A549 (cell line): Measurements from ENCODE around the gene GBGT1. TPM values are rescaled to one million over a fixed set of nuclear protein-coding genes. Genes with fewer than 3 reads are reported as not detected.

Experiments
- ATAC-seq, 2 experiments: fragments of 200-7000 bp in 1 of 2; fragments of >200 bp in 1 of 2; cut with Nextera tagmentation in 1 of 2; cut with Tn5 transposase in 1 of 2; 3 replicates each; pipeline versions ENCODE4 v1.8.0 to v1.9.1; 2018 to 2020; ENCODE audit warnings: mild to moderate bottlenecking in 1 of 2, moderate library complexity in 1 of 2
- CTCF ChIA-PET: fragments of 300-600 bp; sonication (Branson Sonifier 250); formaldehyde crosslinking; extraction: SDS; loops from one replicate; lab custom pipeline; 2021; ENCODE audit warnings: antibody characterized with exemption, inconsistent platforms; lab: Yijun Ruan, JAX
- POLR2A ChIA-PET: fragments of 350-600 bp; formaldehyde crosslinking; extraction: SDS; loops from one replicate; lab custom pipeline; 2021; ENCODE audit warnings: antibody characterized with exemption, inconsistent platforms; lab: Yijun Ruan, JAX
- DNase-seq, 2 experiments: peaks; one replicate each; pipeline versions ENCODE4 v3.0.0 to v3.0.0-alpha.2; 2011 to 2016; ENCODE audit warnings: low read depth in 1 of 2, low spot score in 1 of 2
- FAIRE-seq: peaks from 2 replicates; lab custom pipeline; 2011; peaks lifted over from hg19 to GRCh38; lab: Jason Lieb, UNC
- H3K27ac ChIP-seq, 2 experiments: fragments of >200 bp; sonication (Bioruptor Twin); formaldehyde crosslinking; 3 replicates each; pipeline ENCODE4 v1.5.1; 2016 to 2017
- H3K4me1 ChIP-seq: fragments of >200 bp; sonication (Bioruptor Twin); formaldehyde crosslinking; 3 replicates; pipeline ENCODE4 v1.6.1; 2016
- H3K4me2 ChIP-seq: fragments of >200 bp; sonication (Bioruptor Twin); formaldehyde crosslinking; 3 replicates; pipeline ENCODE4 v1.6.1; 2016
- H3K4me3 ChIP-seq: fragments of >200 bp; sonication (Bioruptor Twin); formaldehyde crosslinking; 3 replicates; pipeline ENCODE4 v1.5.1; 2016
- H3K9me3 ChIP-seq: fragments of >200 bp; sonication (Bioruptor Twin); formaldehyde crosslinking; 3 replicates; pipeline ENCODE4 v1.6.1; 2016
- BHLHE40 ChIP-seq: IDR thresholded peaks from 2 replicates; pipeline ENCODE4 v1.6.1; 2012; ENCODE audit warnings: low read depth, low read length, inconsistent platforms
- CHD2 ChIP-seq: fragments of 150-350 bp; IDR thresholded peaks from 2 replicates; pipeline ENCODE4 v1.6.1; 2014; ENCODE audit warnings: low read length; ENCODE audit not compliant: partially characterized antibody
- EHF ChIP-seq: fragments of 250-450 bp; sonication (Bioruptor Pico); IDR thresholded peaks from 2 replicates; pipeline ENCODE4 v1.5.0; 2020; ENCODE audit warnings: mild to moderate bottlenecking
- EP300 ChIP-seq, 2 experiments: fragments of >200 bp; sonication (Bioruptor Twin); formaldehyde crosslinking; IDR thresholded peaks; 2 replicates in 1 of 2; 3 replicates in 1 of 2; pipeline ENCODE4 v1.6.1; 2016 to 2017
- FOSB ChIP-seq: fragments of 250-450 bp; sonication (Bioruptor Pico); IDR thresholded peaks from 2 replicates; pipeline ENCODE4 v1.5.0; 2020; ENCODE audit warnings: mild to moderate bottlenecking, moderate library complexity
- FOSL2 ChIP-seq, 2 experiments: fragments of 450-650 bp in 1 of 2; fragments of >200 bp in 1 of 2; sonication (Bioruptor Twin) in 1 of 2; formaldehyde crosslinking; IDR thresholded peaks; 2 replicates each; pipeline versions ENCODE4 v1.5.0 to v1.6.1; 2016 to 2020; ENCODE audit warnings: mild to moderate bottlenecking in 1 of 2, moderate library complexity in 1 of 2
- HOXA7 ChIP-seq: fragments of 250-450 bp; sonication (Bioruptor Pico); IDR thresholded peaks from 2 replicates; pipeline ENCODE4 v1.5.0; 2020; ENCODE audit warnings: mild to moderate bottlenecking, moderate library complexity
- HOXB13 ChIP-seq: fragments of 250-450 bp; sonication (Bioruptor Pico); IDR thresholded peaks from 2 replicates; pipeline ENCODE4 v1.5.0; 2020; ENCODE audit warnings: low read depth, mild to moderate bottlenecking, moderate library complexity
- JUN ChIP-seq, 2 experiments: fragments of >200 bp; sonication (Bioruptor Twin); formaldehyde crosslinking; IDR thresholded peaks; 2 replicates in 1 of 2; 3 replicates in 1 of 2; pipeline ENCODE4 v1.6.1; 2016 to 2017
- KDM1A ChIP-seq: fragments of 200-600 bp; sonication (generic); IDR thresholded peaks from 2 replicates; pipeline ENCODE4 v1.6.1; 2016; ENCODE audit warnings: low read depth, mild to moderate bottlenecking
- MAZ ChIP-seq: fragments of 150-350 bp; IDR thresholded peaks from 2 replicates; pipeline ENCODE4 v1.6.1; 2014; ENCODE audit warnings: antibody characterized with exemption, low read depth, low read length, borderline replicate concordance
- MYC ChIP-seq: IDR thresholded peaks from 2 replicates; pipeline ENCODE4 v1.6.1; 2012; ENCODE audit warnings: mild to moderate bottlenecking, inconsistent platforms, low read length, improper control_type of control experiment, borderline replicate concordance
- NR3C1 ChIP-seq: fragments of >200 bp; sonication (Bioruptor Twin); formaldehyde crosslinking; IDR thresholded peaks from 3 replicates; pipeline ENCODE4 v1.6.1; 2017
- RARB ChIP-seq: fragments of 250-450 bp; sonication (Bioruptor Pico); IDR thresholded peaks from 2 replicates; pipeline ENCODE4 v1.8.0; 2021; ENCODE audit warnings: mild to moderate bottlenecking, moderate library complexity
- RFX5 ChIP-seq: fragments of 450-650 bp; IDR thresholded peaks from 2 replicates; pipeline ENCODE4 v1.7.1; 2014; ENCODE audit warnings: antibody characterized with exemption, mild to moderate bottlenecking, moderate library complexity
- RNF2 ChIP-seq: fragments of 200-600 bp; sonication (generic); IDR thresholded peaks from 2 replicates; pipeline ENCODE4 v1.6.1; 2016; ENCODE audit warnings: low read depth, mild to moderate bottlenecking, antibody characterized with exemption, moderate library complexity, borderline replicate concordance
- SREBF2 ChIP-seq: fragments of 450-650 bp; IDR thresholded peaks from 2 replicates; pipeline ENCODE4 v1.6.1; 2014; ENCODE audit warnings: mild to moderate bottlenecking, moderate library complexity
- ZFP36 ChIP-seq: fragments of 450-650 bp; IDR thresholded peaks from 2 replicates; pipeline ENCODE4 v1.6.1; 2014; ENCODE audit warnings: borderline replicate concordance; ENCODE audit not compliant: partially characterized antibody
- WGBS: methylation state at CpG from one replicate; pipeline ENCODE4 v1.1.6; 2017; ENCODE audit errors: missing lambda C conversion rate; 5-methylcytosine and 5-hydroxymethylcytosine counted together
- polyA plus RNA-seq, 4 experiments: library from polyadenylated mRNA; depleted of rRNA in 3 of 4; stranded (reverse); fragments of >200 nt; fragmentation: RNase III in 1 of 4; extraction: RNeasy Plus Mini Kit Qiagen cat#74134 plus additional on column Dnase treatment in 1 of 4; gene quantifications; 2 replicates in 3 of 4; 3 replicates in 1 of 4; pipeline ENCODE4 v1.2.3, GENCODE V29; 2011 to 2017
- TF ChIP-seq, protein P1 (sequence below): fragments of >200 bp; sonication (Bioruptor Twin); formaldehyde crosslinking; IDR thresholded peaks from 2 replicates; pipeline ENCODE4 v1.6.1; 2016
- TF ChIP-seq, protein P2 (sequence below): fragments of 250-450 bp; sonication (Bioruptor Pico); IDR thresholded peaks from 2 replicates; pipeline ENCODE4 v1.5.0; 2020; ENCODE audit warnings: low read depth, mild to moderate bottlenecking, moderate library complexity

Gene GBGT1
- polyA plus RNA-seq, 2 of the 4 experiments (the other 2 are of a cell fraction) = 1.7 to 2.4 TPM

DNA sequence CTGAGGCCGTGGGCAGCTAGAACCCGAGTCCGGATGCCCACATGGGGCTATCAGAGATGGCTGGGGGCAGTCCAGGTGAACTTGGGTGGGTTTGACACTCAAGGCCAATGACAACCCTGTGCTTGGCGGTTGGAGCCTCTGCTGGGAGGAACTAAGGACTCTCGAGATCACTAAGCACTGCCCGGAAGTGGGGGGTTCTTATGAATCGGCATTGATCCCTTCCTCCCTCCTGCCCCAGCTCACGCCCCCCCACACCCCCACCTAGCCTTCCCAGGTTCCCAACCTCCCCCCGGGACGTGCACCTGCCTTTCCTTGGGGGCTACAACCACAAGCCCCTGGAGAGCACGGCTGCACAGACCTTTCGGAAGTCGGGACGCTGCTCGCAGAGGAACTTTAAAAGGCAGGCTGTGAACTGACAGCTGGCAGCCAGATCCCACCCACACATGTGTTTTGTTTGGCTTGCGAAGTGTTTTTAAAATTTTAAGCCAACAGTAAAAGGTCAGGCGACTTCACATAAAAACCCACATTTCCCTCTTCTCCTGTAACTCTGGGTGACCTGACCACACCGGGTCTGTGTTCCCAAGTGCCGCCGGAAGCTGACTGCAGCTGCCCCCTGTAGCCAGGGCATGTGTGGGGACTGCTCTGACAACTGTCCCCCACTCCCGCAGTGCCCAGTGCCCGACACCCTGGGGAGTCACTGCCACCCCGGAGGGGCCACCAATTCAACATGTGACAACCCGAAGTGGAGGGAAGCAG is 37.6 kb downstream of the GBGT1 start:
- no peak for DNase-seq
- Histone ChIP-seq H3K4me3 (no peak overlapping the region), H3K27ac (no peak overlapping the region), H3K4me1 (peaks cover 17% of the 10 kb centered on the region), H3K4me2 (no peak overlapping the region), H3K9me3 (no peaks in the 10 kb centered on the region)
- no peak for TF ChIP-seq BHLHE40
- TF ChIP-seq JUN (IDR thresholded peaks at IDR 0.05) = no peak
- TF ChIP-seq ZFP36 = no peak
- no peak for TF ChIP-seq RFX5
- no peak for TF ChIP-seq HOXB13 (CRISPR knock-in tag)
- TF ChIP-seq MAZ = no peak
- no peak for TF ChIP-seq EP300 (IDR thresholded peaks at IDR 0.05)
- TF ChIP-seq NR3C1 = no peak
- no peak for TF ChIP-seq HOXA7 (CRISPR knock-in tag)
- TF ChIP-seq RARB = no peak
- TF ChIP-seq FOSL2 (IDR thresholded peaks at IDR 0.05) = no peak
- no peak for TF ChIP-seq FOSL2 (CRISPR knock-in tag; IDR thresholded peaks at IDR 0.05)
- TF ChIP-seq RNF2 = no peak
- TF ChIP-seq MYC = no peak
- TF ChIP-seq, protein P1, sequence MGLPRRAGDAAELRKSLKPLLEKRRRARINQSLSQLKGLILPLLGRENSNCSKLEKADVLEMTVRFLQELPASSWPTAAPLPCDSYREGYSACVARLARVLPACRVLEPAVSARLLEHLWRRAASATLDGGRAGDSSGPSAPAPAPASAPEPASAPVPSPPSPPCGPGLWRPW = no peak
- TF ChIP-seq KDM1A = no peak
- no peak for FAIRE-seq
- WGBS = 80% methylated on average over 17 of the region's 24 CpGs
- POLR2A ChIA-PET = no interaction called here
- no peak for ATAC-seq
- CTCF ChIA-PET = interaction anchor here (1.2 to 39.2 kb wide), 5 partner anchors 9 to 113 kb away, joined by 3 to 1284 read pairs (median 4); partner anchors contain the start of gene RALGDS

DNA sequence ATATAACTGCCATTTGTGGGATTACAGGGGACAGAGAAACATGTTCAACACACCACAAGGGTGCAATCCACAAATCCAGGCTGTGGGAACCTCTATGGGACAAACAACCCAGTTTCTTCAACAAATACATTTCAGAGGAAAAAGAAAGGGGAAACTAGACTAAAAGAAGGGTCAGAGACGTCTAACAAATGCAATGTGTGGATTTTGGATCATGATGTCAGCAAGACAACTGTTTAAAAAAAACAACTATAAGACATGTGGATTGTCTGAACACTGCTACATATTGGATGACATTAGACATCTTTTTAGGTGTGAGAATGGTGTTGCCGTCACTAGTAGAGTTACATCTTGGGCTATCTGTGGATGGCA is 38.8 kb downstream of the GBGT1 start:
- ATAC-seq = no peak
- Histone ChIP-seq H3K9me3 (no peaks in the 10 kb centered on the region), H3K27ac (no peak overlapping the region), H3K4me3 (no peak overlapping the region), H3K4me1 (peaks cover 18% of the 10 kb centered on the region), H3K4me2 (no peak overlapping the region)
- TF ChIP-seq CHD2 (no peak), SREBF2 (no peak), EHF (no peak)
- WGBS = 71% methylated on average over 2 of the region's 2 CpGs
- DNase-seq = no peak
- ChIA-PET POLR2A (no interaction called here), CTCF (interaction anchor here (1.2 to 39.2 kb wide), 3 partner anchors 10 to 21 kb away, joined by 4 to 1284 read pairs (median 108); partner anchors contain the start of gene RALGDS)
- FAIRE-seq = no peak

DNA sequence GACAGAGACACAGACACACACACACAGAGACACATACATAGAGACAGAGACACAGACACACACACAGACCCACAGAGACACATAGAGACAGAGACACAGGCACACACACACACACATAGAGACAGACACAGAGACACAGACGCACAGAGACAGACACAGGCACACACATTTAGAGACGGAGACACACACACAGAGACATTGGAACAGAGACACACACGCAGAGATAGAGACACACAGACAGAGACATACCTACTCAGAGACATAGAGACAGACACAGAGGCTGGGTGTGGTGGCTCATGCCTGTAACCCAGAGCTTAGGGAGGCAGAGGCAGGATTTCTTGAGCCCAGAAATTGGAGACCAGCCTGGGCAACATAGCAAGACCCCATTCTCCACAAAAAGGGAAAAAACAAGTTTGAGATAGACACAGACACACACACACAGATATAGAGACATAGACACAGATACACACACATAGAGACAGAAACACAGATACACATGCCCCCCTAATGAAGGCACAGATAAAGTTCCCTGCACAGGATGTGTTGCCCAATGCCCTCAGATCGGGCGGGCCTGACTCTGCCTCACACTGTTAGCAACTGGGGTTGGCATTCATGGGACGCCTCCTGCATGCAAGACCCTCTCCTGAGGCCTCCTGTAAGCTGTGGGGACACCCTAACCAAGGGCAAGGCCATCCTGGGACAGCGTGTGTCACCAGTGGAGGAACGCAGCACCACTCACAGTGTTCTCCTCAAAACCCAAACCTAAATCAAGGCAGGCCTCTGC is 39.4 kb downstream of the GBGT1 start:
- 88% methylated on average over 8 of the region's 8 CpGs for WGBS
- Histone ChIP-seq H3K4me3 (no peak overlapping the region), H3K4me2 (no peak overlapping the region), H3K27ac (no peak overlapping the region), H3K9me3 (no peaks in the 10 kb centered on the region), H3K4me1 (peaks cover 20% of the 10 kb centered on the region)
- ChIA-PET POLR2A (no interaction called here), CTCF (interaction anchor here (8.0 to 39.2 kb wide), 2 partner anchors 16 to 21 kb away, joined by 108 to 1284 read pairs; partner anchors contain the start of gene RALGDS)
- FAIRE-seq (no peak), ATAC-seq (no peak), DNase-seq (no peak)
- TF ChIP-seq EP300 (IDR thresholded peaks at IDR 0.05) (no peak), FOSB (no peak), RFX5 (no peak)
- TF ChIP-seq, protein P2, sequence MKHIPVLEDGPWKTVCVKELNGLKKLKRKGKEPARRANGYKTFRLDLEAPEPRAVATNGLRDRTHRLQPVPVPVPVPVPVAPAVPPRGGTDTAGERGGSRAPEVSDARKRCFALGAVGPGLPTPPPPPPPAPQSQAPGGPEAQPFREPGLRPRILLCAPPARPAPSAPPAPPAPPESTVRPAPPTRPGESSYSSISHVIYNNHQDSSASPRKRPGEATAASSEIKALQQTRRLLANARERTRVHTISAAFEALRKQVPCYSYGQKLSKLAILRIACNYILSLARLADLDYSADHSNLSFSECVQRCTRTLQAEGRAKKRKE (CRISPR knock-in tag) = no peak
